ENCODE data around the gene GTF2B.

GTF2B gene

GRCh38 chr1:88877911-88878310 is 13.5 kb downstream of the GTF2B start:
- no peaks in the 10 kb centered on the region for H3K27me3 ChIP-seq (ENCODE audit: insufficient read depth, poor library complexity, severe bottlenecking)
- H3K27ac ChIP-seq (replicated peaks) = no peak overlapping the region
- no peak overlapping the region for H3K4me3 ChIP-seq (replicated peaks; ENCODE audit: insufficient read depth, low read length)
- TF ChIP-seq CTCF (IDR thresholded peaks at IDR 0.05; ENCODE audit: insufficient read depth, low read length) = no peak
- no peak for TF ChIP-seq GABPA (IDR thresholded peaks at IDR 0.05; ENCODE audit: low read depth)
- no peak for TF ChIP-seq POLR2AphosphoS5 (IDR thresholded peaks at IDR 0.05; ENCODE audit: low read depth)
- no peak for TF ChIP-seq REST (IDR thresholded peaks at IDR 0.05; ENCODE audit: insufficient replicate concordance, low read depth)
- TF ChIP-seq SPI1 (IDR thresholded peaks at IDR 0.05; ENCODE audit: borderline replicate concordance, low read depth) = no peak
- DNase-seq (ENCODE audit: low read depth in 1 of 2, low spot score in 1 of 2) = no peak

GRCh38 chr1:88877382-88877825 is 14.0 kb downstream of the GTF2B start:
- H3K27ac ChIP-seq (replicated peaks) = no peak overlapping the region
- DNase-seq (ENCODE audit: low read depth in 1 of 2, low spot score in 1 of 2) = no peak
- H3K4me3 ChIP-seq (replicated peaks; ENCODE audit: insufficient read depth, low read length) = no peak overlapping the region
- H3K27me3 ChIP-seq (ENCODE audit: insufficient read depth, poor library complexity, severe bottlenecking) = no peaks in the 10 kb centered on the region
- peak; percentile 17 for TF ChIP-seq CTCF (IDR thresholded peaks at IDR 0.05; ENCODE audit: insufficient read depth, low read length)
- TF ChIP-seq SPI1 (IDR thresholded peaks at IDR 0.05; ENCODE audit: borderline replicate concordance, low read depth) = no peak

- TF ChIP-seq GABPA (IDR thresholded peaks at IDR 0.05; ENCODE audit: low read depth) = no peak
- TF ChIP-seq REST (IDR thresholded peaks at IDR 0.05; ENCODE audit: insufficient replicate concordance, low read depth) = no peak
- no peak for TF ChIP-seq SPI1 (IDR thresholded peaks at IDR 0.05; ENCODE audit: borderline replicate concordance, low read depth)
- no peak for TF ChIP-seq CTCF (IDR thresholded peaks at IDR 0.05; ENCODE audit: insufficient read depth, low read length)
- TF ChIP-seq POLR2AphosphoS5 (IDR thresholded peaks at IDR 0.05; ENCODE audit: low read depth) = no peak
- Histone ChIP-seq H3K27ac (replicated peaks) (no peak overlapping the region), H3K27me3 (ENCODE audit: insufficient read depth, poor library complexity, severe bottlenecking) (no peaks in the 10 kb centered on the region), H3K4me3 (replicated peaks; ENCODE audit: insufficient read depth, low read length) (no peak overlapping the region)
- no peak for DNase-seq (ENCODE audit: low read depth in 1 of 2, low spot score in 1 of 2)
Observed at GRCh38 chr1:88876573-88877365, 14.6 kb downstream of the GTF2B start.

Measured in HL-60 (cell line).